GM13976 (cell line): ENCODE data around the gene SERP2.

ENCODE experiments used
- DNase-seq: peaks from one replicate; pipeline ENCODE4 v3.0.0; 2012; ENCODE audit warnings: low spot score
- in situ Hi-C: fragments of 300-500 bp; cut with MboI; formaldehyde crosslinking; loops from one replicate; pipeline ENCODE4 v1.12.0; 2022; ENCODE audit warnings: low sequenced_read_pairs, mixed read lengths, inconsistent platforms; ENCODE audit not compliant: unreplicated experiment
- TF ChIP-seq, protein P1 (sequence below): IDR thresholded peaks from 2 replicates; pipeline ENCODE4 v1.5.1; 2012; ENCODE audit warnings: borderline replicate concordance, mild to moderate bottlenecking; ENCODE audit not compliant: insufficient read depth; ENCODE audit errors: extremely low read depth, missing control alignments, control extremely low read depth

The SERP2 gene

GRCh38 chr13:44333950-44334655, 39.5 kb upstream of the SERP2 start:
- TF ChIP-seq, protein P1, sequence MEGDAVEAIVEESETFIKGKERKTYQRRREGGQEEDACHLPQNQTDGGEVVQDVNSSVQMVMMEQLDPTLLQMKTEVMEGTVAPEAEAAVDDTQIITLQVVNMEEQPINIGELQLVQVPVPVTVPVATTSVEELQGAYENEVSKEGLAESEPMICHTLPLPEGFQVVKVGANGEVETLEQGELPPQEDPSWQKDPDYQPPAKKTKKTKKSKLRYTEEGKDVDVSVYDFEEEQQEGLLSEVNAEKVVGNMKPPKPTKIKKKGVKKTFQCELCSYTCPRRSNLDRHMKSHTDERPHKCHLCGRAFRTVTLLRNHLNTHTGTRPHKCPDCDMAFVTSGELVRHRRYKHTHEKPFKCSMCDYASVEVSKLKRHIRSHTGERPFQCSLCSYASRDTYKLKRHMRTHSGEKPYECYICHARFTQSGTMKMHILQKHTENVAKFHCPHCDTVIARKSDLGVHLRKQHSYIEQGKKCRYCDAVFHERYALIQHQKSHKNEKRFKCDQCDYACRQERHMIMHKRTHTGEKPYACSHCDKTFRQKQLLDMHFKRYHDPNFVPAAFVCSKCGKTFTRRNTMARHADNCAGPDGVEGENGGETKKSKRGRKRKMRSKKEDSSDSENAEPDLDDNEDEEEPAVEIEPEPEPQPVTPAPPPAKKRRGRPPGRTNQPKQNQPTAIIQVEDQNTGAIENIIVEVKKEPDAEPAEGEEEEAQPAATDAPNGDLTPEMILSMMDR = no peak
- DNase-seq = no peak
- in situ Hi-C loops = no loop called here

DNA sequence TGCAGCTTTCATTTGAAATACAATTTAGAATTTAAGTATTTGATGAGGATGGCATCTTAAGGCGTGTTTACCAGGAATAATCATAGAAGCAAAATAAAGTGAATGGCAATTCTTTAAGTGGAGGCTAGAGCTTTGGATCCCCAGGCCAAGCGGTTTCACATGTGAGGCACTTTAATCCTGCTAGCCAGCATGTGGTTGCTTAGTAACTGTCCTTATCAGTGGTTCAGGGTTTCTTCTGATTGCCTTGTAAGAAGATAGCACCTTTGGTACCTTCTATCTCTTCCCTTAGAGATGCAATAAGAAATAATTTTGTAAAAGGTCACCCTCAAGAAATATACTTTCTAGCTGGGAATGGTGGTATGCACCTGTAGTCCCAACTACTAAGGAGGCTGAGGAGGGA, 38.9 kb upstream of the SERP2 start:
- TF ChIP-seq, protein P1 = no peak
- in situ Hi-C loops = no loop called here
- DNase-seq = no peak

- in situ Hi-C loops = no loop called here
- TF ChIP-seq, protein P1 = no peak
- DNase-seq = no peak
Measured at GRCh38 chr13:44336934-44337333, 36.7 kb upstream of the SERP2 start.

- no peak for DNase-seq
- TF ChIP-seq, protein P1 = no peak
- in situ Hi-C loops = no loop called here
Measured at GRCh38 chr13:44337581-44337980, 36.0 kb upstream of the SERP2 start.

GRCh38 chr13:44340508-44340907, 33.1 kb upstream of the SERP2 start:
- TF ChIP-seq, protein P1 = no peak
- no peak for DNase-seq
- in situ Hi-C loops = no loop called here

DNA sequence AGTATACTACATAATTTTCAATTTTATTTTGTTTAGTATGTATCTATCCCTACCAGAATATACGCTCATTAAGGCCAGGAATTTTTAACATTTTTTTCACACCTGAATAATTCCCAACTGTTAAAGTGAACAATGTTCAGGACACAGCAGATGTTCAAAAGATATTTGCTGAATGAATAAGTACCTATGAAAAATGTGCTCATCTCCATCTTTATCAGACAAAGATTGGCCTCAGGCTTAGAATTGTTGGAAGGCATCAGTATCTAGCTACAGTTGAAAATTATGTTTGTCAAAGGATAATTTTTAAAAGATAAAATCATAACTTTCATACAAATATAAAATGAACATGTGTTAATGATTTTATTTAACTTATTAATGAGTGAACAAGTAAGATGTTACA, 30.9 kb upstream of the SERP2 start:
- TF ChIP-seq, protein P1 = no peak
- in situ Hi-C loops = no loop called here

More for the DNA sequence above, 30.9 kb upstream of the SERP2 start:
- no peak for DNase-seq
